ENCODE measurements around the gene TMEM233.

The TMEM233 gene

DNA sequence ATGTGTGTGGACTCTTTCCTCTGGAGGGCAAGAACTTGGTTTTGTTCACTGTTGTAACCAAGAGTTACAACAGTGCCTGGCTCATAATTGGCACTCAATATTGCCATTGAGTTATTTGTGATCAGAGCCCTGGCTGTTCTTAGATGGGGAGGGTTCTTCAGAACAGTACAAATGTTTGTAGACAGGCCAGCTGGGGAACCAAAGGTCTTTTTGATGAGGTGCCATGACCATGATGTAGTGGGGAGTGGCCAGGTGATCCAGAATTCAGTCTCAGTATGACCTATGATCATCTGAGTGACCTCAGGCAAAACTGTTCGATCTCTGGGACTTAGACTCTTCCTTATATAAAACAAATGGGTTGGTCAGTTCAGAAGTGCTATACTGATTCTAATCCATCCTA, 71.1 kb downstream of the TMEM233 start:
- no peak for FAIRE-seq
- no peak for DNase-seq (ENCODE audit: insufficient read length)
- TF ChIP-seq POLR2A (IDR thresholded peaks at IDR 0.05; ENCODE audit: low read depth, low read length), result no peak
- TF ChIP-seq TAF1 (IDR thresholded peaks at IDR 0.05; ENCODE audit: borderline replicate concordance, low read depth, low read length), result no peak
- TF ChIP-seq POLR2AphosphoS5 (IDR thresholded peaks at IDR 0.05; ENCODE audit: low read depth, low read length), result no peak

DNA sequence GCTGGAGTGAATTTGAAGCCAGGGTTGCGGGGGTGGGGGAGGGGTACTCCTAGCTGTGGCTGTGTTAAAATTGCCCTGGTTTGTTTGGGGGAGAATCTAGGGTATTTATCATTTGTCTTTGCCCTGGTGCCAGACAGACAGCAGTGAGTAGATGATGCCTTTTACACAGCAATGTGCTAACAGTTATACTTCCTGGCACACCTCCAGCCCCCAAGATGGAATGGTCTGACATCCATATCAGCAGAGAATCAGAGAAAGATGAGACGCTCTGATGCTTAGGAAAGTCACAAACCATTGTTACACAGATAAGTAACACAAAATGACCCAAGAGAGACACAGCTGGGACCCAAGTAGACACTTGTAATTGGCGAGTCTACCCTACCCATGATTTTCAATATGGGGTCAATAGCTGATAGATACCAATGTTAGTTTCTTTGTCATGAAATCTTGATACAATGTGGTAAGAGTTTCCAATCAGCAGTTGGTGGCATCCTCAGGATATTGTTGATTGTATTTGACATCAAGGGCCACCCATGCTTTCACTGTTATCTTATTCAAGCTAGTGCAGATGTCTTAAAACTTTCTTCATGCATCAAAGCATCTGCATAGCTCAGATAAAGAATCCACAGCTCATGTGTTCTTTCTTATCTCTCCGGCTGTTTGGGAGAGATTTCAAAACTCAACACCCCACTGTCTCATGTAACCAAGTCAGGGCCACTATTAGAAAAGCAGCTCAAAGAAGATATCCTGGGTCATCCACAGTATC, 71.8 kb downstream of the TMEM233 start:
- FAIRE-seq (no peak), DNase-seq (ENCODE audit: insufficient read length) (no peak)
- no peak for TF ChIP-seq POLR2A (IDR thresholded peaks at IDR 0.05; ENCODE audit: low read depth, low read length)
- no peak for TF ChIP-seq TAF1 (IDR thresholded peaks at IDR 0.05; ENCODE audit: borderline replicate concordance, low read depth, low read length)
- no peak for TF ChIP-seq POLR2AphosphoS5 (IDR thresholded peaks at IDR 0.05; ENCODE audit: low read depth, low read length)

GRCh38 chr12:119666226-119666795, 72.7 kb downstream of the TMEM233 start:
- FAIRE-seq (no peak), DNase-seq (ENCODE audit: insufficient read length) (no peak)

GRCh38 chr12:119666900-119667576, 73.5 kb downstream of the TMEM233 start:
- DNase-seq (ENCODE audit: insufficient read length) (no peak), FAIRE-seq (peak; percentile 74)
- no peak for TF ChIP-seq POLR2A (IDR thresholded peaks at IDR 0.05; ENCODE audit: low read depth, low read length)
- TF ChIP-seq TAF1 (IDR thresholded peaks at IDR 0.05; ENCODE audit: borderline replicate concordance, low read depth, low read length), result no peak
- TF ChIP-seq POLR2AphosphoS5 (IDR thresholded peaks at IDR 0.05; ENCODE audit: low read depth, low read length), result no peak

More at GRCh38 chr12:119666226-119666795, 72.7 kb downstream of the TMEM233 start:
- TF ChIP-seq TAF1 (IDR thresholded peaks at IDR 0.05; ENCODE audit: borderline replicate concordance, low read depth, low read length), result no peak

GRCh38 chr12:119667577-119668323, 74.2 kb downstream of the TMEM233 start, which contains the start of gene PRKAB1:
Gene PRKAB1, plus strand, starts transcription at chr12:119668133. Its CDS starts 112 bp downstream, at chr12:119668245.
- FAIRE-seq, result peak; percentile 97
- TF ChIP-seq POLR2AphosphoS5 (IDR thresholded peaks at IDR 0.05; ENCODE audit: low read depth, low read length) (peak; percentile 83), TAF1 (IDR thresholded peaks at IDR 0.05; ENCODE audit: borderline replicate concordance, low read depth, low read length) (peak; percentile 46; the same call in 1 of the 2 replicates), POLR2A (IDR thresholded peaks at IDR 0.05; ENCODE audit: low read depth, low read length) (peak; percentile 90; the same call in 1 of the 2 replicates)
- peak; percentile 92 for DNase-seq (ENCODE audit: insufficient read length)

DNA sequence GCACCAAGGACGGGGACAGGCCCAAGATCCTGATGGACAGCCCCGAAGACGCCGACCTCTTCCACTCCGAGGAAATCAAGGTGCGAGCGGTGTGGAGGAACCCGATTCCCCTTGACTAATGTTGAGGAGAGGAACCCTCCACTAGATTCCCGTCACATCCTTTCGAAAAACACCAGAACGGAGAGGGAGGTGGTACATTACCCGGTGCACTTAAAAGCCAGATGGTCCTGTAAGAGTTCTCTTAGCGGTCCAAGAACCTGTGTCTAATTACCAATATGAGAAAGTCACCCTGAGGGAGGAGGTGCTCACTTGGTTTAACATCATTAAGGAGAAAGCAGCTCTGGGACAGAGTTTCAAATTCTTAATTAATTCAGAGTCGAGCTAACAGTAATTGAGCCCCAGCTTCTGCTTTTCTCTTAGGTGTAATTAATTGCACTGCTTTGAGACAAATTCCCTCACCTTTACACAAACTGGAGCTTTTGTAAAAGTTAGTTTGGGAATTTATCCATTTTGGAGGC, 74.8 kb downstream of the TMEM233 start:
- DNase-seq (ENCODE audit: insufficient read length) (no peak), FAIRE-seq (no peak)
- no peak for TF ChIP-seq POLR2AphosphoS5 (IDR thresholded peaks at IDR 0.05; ENCODE audit: low read depth, low read length)
- TF ChIP-seq TAF1 (IDR thresholded peaks at IDR 0.05; ENCODE audit: borderline replicate concordance, low read depth, low read length), result 0 out of 2 replicates have a peak, but pooled peaks have one; percentile 0

DNA sequence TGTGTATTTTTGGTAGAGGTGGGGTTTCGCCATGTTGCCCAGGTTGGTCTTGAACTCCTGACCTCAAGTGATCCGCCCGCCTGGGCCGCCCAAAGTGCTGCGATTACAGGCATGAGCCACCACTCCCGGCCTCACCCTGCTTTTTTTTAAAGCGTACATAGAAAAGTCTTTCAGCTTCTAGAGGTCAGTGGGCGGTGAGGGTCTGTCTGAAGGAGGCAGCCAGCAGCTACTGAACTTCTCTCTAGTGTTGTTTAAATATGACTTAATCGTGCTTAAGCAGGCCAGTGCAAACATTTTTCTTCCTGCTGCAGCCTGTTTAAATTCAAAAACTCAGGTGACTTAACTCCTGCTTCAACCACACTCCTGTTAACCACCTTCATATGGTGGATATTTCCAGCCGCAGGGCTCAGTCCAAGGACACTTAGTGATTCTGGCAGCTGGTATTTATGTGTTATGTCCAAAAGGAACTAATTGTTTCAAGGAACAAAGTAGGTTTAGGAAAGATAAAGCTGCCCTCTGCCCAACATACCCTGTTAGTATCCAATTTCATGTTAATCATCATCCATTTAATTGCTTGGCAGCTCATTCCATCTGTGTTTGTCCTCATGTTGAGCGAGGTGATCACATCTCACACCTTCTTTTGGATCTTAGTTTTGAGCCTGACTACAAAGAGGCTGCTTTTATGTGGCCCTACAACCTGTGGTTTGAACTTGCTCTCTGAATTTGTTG, 76.3 kb downstream of the TMEM233 start:
- TF ChIP-seq POLR2A (IDR thresholded peaks at IDR 0.05; ENCODE audit: low read depth, low read length) (no peak), POLR2AphosphoS5 (IDR thresholded peaks at IDR 0.05; ENCODE audit: low read depth, low read length) (no peak), TAF1 (IDR thresholded peaks at IDR 0.05; ENCODE audit: borderline replicate concordance, low read depth, low read length) (no peak)
- FAIRE-seq (no peak), DNase-seq (ENCODE audit: insufficient read length) (no peak)

GRCh38 chr12:119671070-119671469, 77.5 kb downstream of the TMEM233 start:
- FAIRE-seq, result no peak
- DNase-seq (ENCODE audit: insufficient read length), result no peak
- TF ChIP-seq TAF1 (IDR thresholded peaks at IDR 0.05; ENCODE audit: borderline replicate concordance, low read depth, low read length) (no peak), POLR2AphosphoS5 (IDR thresholded peaks at IDR 0.05; ENCODE audit: low read depth, low read length) (no peak), POLR2A (IDR thresholded peaks at IDR 0.05; ENCODE audit: low read depth, low read length) (no peak)

- no peak for TF ChIP-seq TAF1 (IDR thresholded peaks at IDR 0.05; ENCODE audit: borderline replicate concordance, low read depth, low read length)
- no peak for TF ChIP-seq POLR2A (IDR thresholded peaks at IDR 0.05; ENCODE audit: low read depth, low read length)
- TF ChIP-seq POLR2AphosphoS5 (IDR thresholded peaks at IDR 0.05; ENCODE audit: low read depth, low read length), result no peak
- FAIRE-seq (no peak), DNase-seq (ENCODE audit: insufficient read length) (no peak)
Observed at GRCh38 chr12:119672194-119672593, 78.6 kb downstream of the TMEM233 start.

- TF ChIP-seq POLR2A (IDR thresholded peaks at IDR 0.05; ENCODE audit: low read depth, low read length), result no peak
- no peak for TF ChIP-seq POLR2AphosphoS5 (IDR thresholded peaks at IDR 0.05; ENCODE audit: low read depth, low read length)
- no peak for TF ChIP-seq TAF1 (IDR thresholded peaks at IDR 0.05; ENCODE audit: borderline replicate concordance, low read depth, low read length)
- DNase-seq (ENCODE audit: insufficient read length), result no peak
- FAIRE-seq, result no peak
Observed at GRCh38 chr12:119673634-119674033, 80.1 kb downstream of the TMEM233 start.
